ENCODE data around the gene CLEC1A.
"Not testable (repeated sequence)": the region's sequence is repeated elsewhere in the genome, so short reads cannot be mapped to it uniquely, and the experiment has no call there.

CLEC1A gene

DNA sequence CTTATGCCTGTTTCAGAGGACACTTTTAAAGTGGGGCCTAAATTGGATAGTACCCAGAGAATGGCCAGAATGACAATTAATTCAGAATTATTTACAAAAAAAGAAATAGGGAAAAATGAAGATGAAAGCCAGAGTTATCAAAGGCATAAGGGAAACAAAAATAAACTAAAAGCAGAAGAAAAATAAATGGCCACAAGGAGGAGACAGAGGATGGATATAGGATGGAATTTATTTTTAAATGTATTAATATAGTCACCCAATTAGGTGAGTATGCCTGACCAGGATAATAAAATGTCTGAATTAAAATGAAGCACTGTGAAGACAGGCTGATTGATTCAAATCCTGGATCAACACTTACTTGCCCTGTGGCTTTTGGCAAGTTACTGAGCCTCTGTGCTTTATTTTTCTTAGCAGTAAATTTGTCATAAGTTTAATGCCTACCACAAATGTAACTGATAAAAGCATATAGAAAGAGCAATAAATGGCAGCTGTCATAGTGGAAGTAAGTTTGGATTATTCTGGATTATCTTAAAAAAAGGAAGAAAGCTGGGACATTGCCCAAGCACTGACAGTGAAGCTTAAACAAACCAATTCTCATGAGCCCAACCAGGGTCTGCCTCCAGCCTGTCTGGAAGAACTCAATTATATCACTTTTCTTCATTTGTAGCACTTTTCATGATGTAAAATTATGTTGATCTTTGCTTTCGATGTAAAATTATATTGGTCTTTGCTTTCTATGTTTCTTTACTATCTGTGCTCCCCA, 64.8 kb downstream of the CLEC1A start:
- DNase-seq, result no peak

DNA sequence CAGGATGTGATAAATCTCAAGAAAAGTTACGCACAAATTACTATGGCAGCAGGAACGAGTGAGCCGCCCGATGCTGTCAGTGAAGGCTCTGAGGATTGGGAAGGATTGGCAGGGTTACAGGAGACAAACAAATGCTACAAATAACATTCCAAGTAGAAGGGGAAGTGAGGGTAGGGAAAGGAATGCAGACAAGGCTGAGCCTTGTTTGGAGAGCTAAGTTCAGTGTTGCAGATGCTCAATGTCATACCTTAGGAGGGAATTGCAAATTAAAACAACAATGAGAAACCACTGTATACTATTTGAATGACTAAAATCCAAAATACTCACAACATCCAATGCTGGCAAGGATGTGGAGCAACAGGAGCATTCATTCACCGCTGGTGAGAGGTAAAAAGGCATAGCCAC, 67.0 kb downstream of the CLEC1A start:
- DNase-seq, result no peak

DNA sequence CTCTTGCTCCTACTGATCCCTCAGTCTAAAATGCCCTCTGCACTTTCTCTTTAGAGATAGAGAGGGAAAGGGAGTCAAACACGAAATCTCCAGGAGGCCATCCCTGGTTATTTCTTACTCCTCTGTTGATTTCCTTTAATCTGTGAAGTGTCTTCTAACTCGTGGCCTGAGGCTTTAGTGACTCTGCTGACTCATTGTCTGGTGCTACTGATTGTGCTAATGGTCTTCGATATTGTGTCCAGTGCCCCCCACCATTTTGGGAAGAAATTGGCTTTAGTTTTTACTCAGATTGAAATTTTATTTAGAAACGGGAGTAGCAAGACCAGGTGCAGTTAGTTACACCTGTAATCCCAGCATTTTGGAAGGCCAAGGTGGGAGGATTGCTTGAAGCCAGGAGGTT, 67.5 kb downstream of the CLEC1A start:
- no peak for DNase-seq

DNA sequence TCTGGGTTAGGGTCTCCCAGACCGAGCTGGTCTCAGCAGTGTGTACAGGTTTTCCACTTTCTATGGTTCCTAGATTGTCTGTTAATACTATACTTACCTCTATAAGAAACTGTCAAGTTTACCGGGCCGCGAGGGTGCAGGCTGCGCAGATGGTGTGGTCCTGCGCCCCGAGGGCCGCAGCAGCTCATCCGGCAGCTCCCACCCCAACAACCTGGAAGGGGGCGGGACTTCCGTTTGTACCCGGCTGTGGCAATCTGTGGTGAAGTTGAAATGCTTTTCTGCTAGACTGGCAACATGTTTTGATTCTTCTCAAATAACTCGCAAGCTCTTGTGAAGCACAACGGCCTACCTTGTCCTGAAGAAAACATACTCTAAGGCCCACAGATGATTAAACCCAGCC, 68.3 kb downstream of the CLEC1A start, which contains the start of gene CLEC9A:
CLEC9A (plus strand) TSS at position 237 of the 400 bp plus-strand sequence. CDS start 22,006 bp downstream, outside the sequence.
- DNase-seq, result no peak

DNA sequence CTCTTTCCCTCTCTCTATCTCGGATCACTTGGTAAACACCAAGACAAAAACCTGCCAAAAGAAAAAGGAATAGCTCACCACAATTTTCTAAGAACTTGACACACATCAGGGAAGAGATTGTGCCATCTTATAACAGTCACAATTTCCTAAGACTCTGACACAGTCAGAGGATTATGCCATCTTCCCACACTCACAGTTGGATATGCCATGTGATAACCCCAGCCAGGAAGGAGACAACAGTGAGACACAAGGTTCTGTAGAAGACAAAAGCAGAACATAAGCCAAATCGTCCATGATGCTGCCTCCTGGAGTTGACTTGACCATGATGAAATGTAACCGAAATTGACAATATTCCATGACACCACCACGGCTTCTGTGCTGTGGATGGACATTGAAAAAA, 71.1 kb downstream of the CLEC1A start:
- no peak for DNase-seq

DNA sequence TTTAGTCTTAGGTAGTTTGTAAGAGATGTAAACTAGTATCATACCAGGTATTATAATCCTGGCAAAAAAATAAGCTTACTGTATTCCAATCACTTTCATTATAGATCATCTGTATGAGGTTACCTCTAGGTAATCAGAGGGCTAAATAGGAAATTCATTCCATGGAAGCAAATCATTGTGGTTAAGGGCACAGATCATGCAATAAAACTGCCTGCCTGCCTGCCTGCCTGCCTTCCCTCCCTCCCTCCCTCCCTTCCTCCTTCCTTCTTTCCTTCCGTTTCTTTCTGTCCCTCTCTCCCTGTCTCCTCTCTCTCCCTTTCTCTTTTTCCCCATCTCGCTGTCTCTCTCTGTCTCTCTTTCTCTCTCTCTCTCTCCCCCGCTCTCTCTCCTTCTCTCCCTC, 71.5 kb downstream of the CLEC1A start:
- no peak for DNase-seq

DNA sequence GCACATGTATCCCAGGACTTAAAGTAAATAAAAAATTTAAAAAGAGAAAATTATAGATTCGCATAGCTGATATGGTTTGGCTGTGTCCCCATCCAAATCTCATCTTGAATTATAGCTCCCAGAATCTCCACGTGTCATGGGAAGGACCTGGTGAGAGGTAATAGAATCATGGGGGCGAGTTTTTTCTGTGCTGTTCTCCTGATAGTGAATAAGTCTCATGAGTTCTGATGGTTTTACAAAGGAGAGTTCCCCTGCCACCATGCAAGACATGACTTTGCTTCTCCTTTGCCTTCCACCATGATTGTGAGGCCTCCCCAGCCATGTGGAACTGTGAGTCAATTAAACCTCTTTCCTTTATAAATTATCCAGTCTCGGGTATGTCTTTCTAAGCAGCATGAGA, 72.1 kb downstream of the CLEC1A start:
- DNase-seq, result not testable (repeated sequence)

DNA sequence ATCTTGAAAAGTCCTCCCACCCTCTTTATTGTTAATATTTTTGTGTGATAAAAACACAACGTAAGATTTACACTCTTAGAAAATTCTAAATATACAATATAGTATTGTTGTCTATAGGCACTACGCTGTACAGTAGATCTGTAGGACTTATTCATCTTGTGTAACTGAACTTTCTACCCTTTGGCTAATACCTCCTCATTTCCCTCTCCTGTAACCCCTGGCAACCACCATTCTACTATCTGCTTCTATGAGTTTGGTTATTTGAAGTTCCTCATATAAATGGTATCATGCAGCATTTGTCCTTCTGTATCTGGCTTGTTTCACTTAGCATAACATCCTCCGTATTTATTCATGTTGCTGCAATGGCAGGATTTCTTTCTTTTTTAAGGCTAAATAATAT, 73.5 kb downstream of the CLEC1A start:
- no peak for DNase-seq

DNA sequence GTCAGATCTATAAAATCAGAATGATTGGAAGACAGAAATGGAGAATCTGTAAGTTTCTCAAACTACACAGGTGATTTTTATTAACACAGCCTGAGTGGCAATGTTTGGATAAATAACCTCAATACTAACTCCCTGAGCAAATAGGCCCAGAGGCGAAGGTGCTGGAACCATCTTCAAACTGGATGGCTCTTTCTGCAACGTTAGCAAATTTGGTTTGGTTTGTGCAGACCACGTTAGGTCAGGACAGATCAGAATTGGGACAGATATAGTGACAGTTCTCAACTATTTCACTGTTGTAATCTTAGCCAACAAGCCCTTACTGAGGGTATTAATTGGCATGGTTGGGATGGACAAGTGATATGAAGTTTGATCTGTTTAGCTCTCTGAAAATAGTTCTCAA, 77.4 kb downstream of the CLEC1A start:
- no peak for DNase-seq
